Thyroid gland (tissue), 4 donors: ENCODE results near the gene UBQLN4. TPM values are rescaled to one million over a fixed set of nuclear protein-coding genes. Genes with fewer than 3 reads are reported as not detected.

Source experiments
- DNase-seq, 2 donors: peaks; one replicate each; pipeline ENCODE4 v3.0.0-alpha.2; 2019
- H3K27ac ChIP-seq, 3 donors: fragments of 200-600 bp; sonication (generic); 1 replicate in 2 of 3; 2 replicates in 1 of 3; pipeline ENCODE4 v1.5.1; 2016 to 2019; ENCODE audit warnings: mild to moderate bottlenecking in 1 of 3, moderate library complexity in 1 of 3
- H3K27me3 ChIP-seq: fragments of 200-600 bp; sonication (generic); one replicate; pipeline ENCODE4 v1.5.1; 2019
- H3K36me3 ChIP-seq, 2 donors: fragments of 200-600 bp; sonication (generic); one replicate each; pipeline ENCODE4 v1.5.1; 2016 to 2019
- H3K4me1 ChIP-seq, 2 donors: fragments of 200-600 bp; sonication (generic); one replicate each; pipeline ENCODE4 v1.5.1; 2017 to 2019
- H3K4me3 ChIP-seq, 3 donors: fragments of 200-600 bp; sonication (generic); replicated peaks in 1 of 3; 1 replicate in 2 of 3; 2 replicates in 1 of 3; pipeline ENCODE4 v1.5.1; 2016; ENCODE audit warnings: mild to moderate bottlenecking in 1 of 3
- H3K9me3 ChIP-seq: fragments of 200-600 bp; sonication (generic); one replicate; pipeline ENCODE4 v1.5.1; 2017
- CTCF ChIP-seq, 6 experiments: fragments of 200-600 bp in 3 of 6; fragments of 450-650 bp in 3 of 6; sonication (generic) in 3 of 6; IDR thresholded peaks; one replicate each; pipeline ENCODE4 v1.5.1; 2016 to 2019; ENCODE audit warnings: antibody characterized with exemption in 6 of 6, mild to moderate bottlenecking in 2 of 6, inconsistent platforms in 1 of 6, moderate library complexity in 1 of 6
- POLR2A ChIP-seq, 2 donors: fragments of 450-650 bp; IDR thresholded peaks; one replicate each; pipeline ENCODE4 v1.6.1; 2017; ENCODE audit warnings: antibody characterized with exemption in 2 of 2, mild to moderate bottlenecking in 2 of 2, moderate library complexity in 1 of 2
- WGBS, 2 donors: methylation state at CpG; one replicate each; pipeline ENCODE4 v1.1.5; 2017; 5-methylcytosine and 5-hydroxymethylcytosine counted together
- intact Hi-C: fragments of 100-400 bp; cut with DNase I; formaldehyde crosslinking; loops from one replicate; pipeline ENCODE4 v1.15.1; 2023
- total RNA-seq, 4 donors: library from RNA; depleted of rRNA; stranded (reverse); fragments of >200 nt; gene quantifications; one replicate each; pipeline ENCODE4 v1.2.3, GENCODE V29; 2016

The UBQLN4 gene
- total RNA-seq, 4 donors from 2014 or later: 10.8 to 18.8 (median 16.9) TPM

- no peak for DNase-seq
- H3K36me3 ChIP-seq: no peaks in the 10 kb centered on the region
- 25 to 75% methylated on average over 7 to 17 of the region's 17 CpGs for WGBS, 2 donors
- peaks cover 8 to 9% of the 10 kb centered on the region in 2 donors for H3K4me1 ChIP-seq
- no peaks in the 10 kb centered on the region for H3K27me3 ChIP-seq
- no peaks in the 10 kb centered on the region for H3K9me3 ChIP-seq
- peak overlapping the region; percentile 60 to 88 (median 84) for H3K4me3 ChIP-seq
- intact Hi-C loops: loop anchor here (10.0 kb wide), 1 partner anchor 121 kb away; the partner anchor contains the start of gene KHDC4
- peak overlapping the region in 2 of 3 donors; percentile 31 to 88 for H3K27ac ChIP-seq
- TF ChIP-seq CTCF (IDR thresholded peaks at IDR 0.05) (no peak), POLR2A (IDR thresholded peaks at IDR 0.05) (no peak)
Measured at GRCh38 chr1:156055281-156056048, 1.9 kb upstream of the UBQLN4 start.

GRCh38 chr1:156054500-156055280 lies 1.1 kb upstream of the UBQLN4 start, which contains the start of gene LAMTOR2:
LAMTOR2 (plus strand) TSS chr1:156054782; CDS start chr1:156054890, 108 bp downstream.
- peak; percentile 98 to 99 for DNase-seq
- peak in 1 of 6 experiments; percentile 7 for TF ChIP-seq CTCF (IDR thresholded peaks at IDR 0.05)
- peak in 1 of 2 donors; percentile 79 for TF ChIP-seq POLR2A (IDR thresholded peaks at IDR 0.05)
- Histone ChIP-seq H3K36me3 (no peaks in the 10 kb centered on the region), H3K4me1 (peaks cover 8 to 9% of the 10 kb centered on the region in 2 donors), H3K27me3 (no peaks in the 10 kb centered on the region), H3K9me3 (no peaks in the 10 kb centered on the region), H3K4me3 (peak within 1 kb of the TSS; percentile 60 to 88 (median 84)), H3K27ac (peak within 1 kb of the TSS; percentile 76 to 88 (median 83))
- 0 to 3% methylated on average over 4 to 38 of the region's 53 CpGs for WGBS, 2 donors
- intact Hi-C loops: loop anchor here (10.0 kb wide), 1 partner anchor 120 kb away; the partner anchor contains the start of gene KHDC4

GRCh38 chr1:156052862-156053767 lies 483 bp downstream of the UBQLN4 start:
- Histone ChIP-seq H3K36me3 (no peaks in the 10 kb centered on the region), H3K9me3 (no peaks in the 10 kb centered on the region), H3K27me3 (no peaks in the 10 kb centered on the region), H3K4me1 (peaks cover 8 to 9% of the 10 kb centered on the region in 2 donors), H3K27ac (peak overlapping the region; percentile 39 to 88 (median 62)), H3K4me3 (peak overlapping the region; percentile 30 to 88 (median 30))
- peak; percentile 47 to 49 for DNase-seq
- 1 to 6% methylated on average over 27 to 39 of the region's 63 CpGs for WGBS, 2 donors
- intact Hi-C loops: loop anchor here (10.0 kb wide), 1 partner anchor 118 kb away; the partner anchor contains the start of gene KHDC4
- TF ChIP-seq POLR2A (IDR thresholded peaks at IDR 0.05) (peak in 1 of 2 donors; percentile 28), CTCF (IDR thresholded peaks at IDR 0.05) (no peak)

- TF ChIP-seq CTCF (IDR thresholded peaks at IDR 0.05): no peak
- no peak for TF ChIP-seq POLR2A (IDR thresholded peaks at IDR 0.05)
- peaks cover 8 to 9% of the 10 kb centered on the region in 2 donors for H3K4me1 ChIP-seq
- no peaks in the 10 kb centered on the region for H3K27me3 ChIP-seq
- no peak overlapping the region for H3K27ac ChIP-seq
- intact Hi-C loops: loop anchor here (10.0 kb wide), 1 partner anchor 116 kb away; the partner anchor contains the start of gene KHDC4
- no peak overlapping the region for H3K4me3 ChIP-seq
- no peaks in the 10 kb centered on the region for H3K9me3 ChIP-seq
- DNase-seq: no peak
- 90 to 91% methylated on average over 7 of the region's 7 CpGs for WGBS, 2 donors
- H3K36me3 ChIP-seq: no peaks in the 10 kb centered on the region
Measured at GRCh38 chr1:156051011-156051725, 2.4 kb downstream of the UBQLN4 start.
